Upper lobe of left lung (tissue), 6 donors: ENCODE results near the gene ENOX1. TPM values are rescaled to one million over a fixed set of nuclear protein-coding genes. Genes with fewer than 3 reads are reported as not detected.

Source experiments
- ATAC-seq, 2 donors: fragments of 200-7000 bp; cut with Tn5 transposase; one replicate each; pipeline ENCODE4 v1.9.1; 2022; ENCODE audit warnings: mild to moderate bottlenecking in 2 of 2, moderate library complexity in 2 of 2; ENCODE audit not compliant: low FRiP score in 2 of 2
- DNase-seq, 2 donors: peaks; one replicate each; pipeline ENCODE4 v3.0.0-alpha.2; 2019 to 2020
- H3K27ac ChIP-seq, 4 donors: fragments of 200-600 bp; sonication (generic); one replicate each; pipeline ENCODE4 v1.5.1; 2016 to 2019
- H3K27me3 ChIP-seq, 4 donors: fragments of 200-600 bp; sonication (generic); one replicate each; pipeline ENCODE4 v1.5.1; 2017 to 2019
- H3K36me3 ChIP-seq, 4 donors: fragments of 200-600 bp; sonication (generic); one replicate each; pipeline ENCODE4 v1.5.1; 2016 to 2019
- H3K4me1 ChIP-seq, 4 donors: fragments of 200-600 bp; sonication (generic); one replicate each; pipeline ENCODE4 v1.5.1; 2018 to 2019
- H3K4me3 ChIP-seq, 4 donors: fragments of 200-600 bp; sonication (generic); one replicate each; pipeline ENCODE4 v1.5.1; 2017 to 2019; ENCODE audit warnings: mild to moderate bottlenecking in 2 of 4, moderate library complexity in 1 of 4
- H3K9me3 ChIP-seq, 4 donors: fragments of 200-600 bp; sonication (generic); one replicate each; pipeline ENCODE4 v1.5.1; 2018 to 2019
- EP300 ChIP-seq, 4 donors: sonication (generic); formaldehyde crosslinking; IDR thresholded peaks; one replicate each; pipeline ENCODE4 v1.5.1; 2017; ENCODE audit warnings: antibody characterized with exemption in 4 of 4, control low read depth in 2 of 4
- POLR2A ChIP-seq, 4 donors: fragments of 450-650 bp; IDR thresholded peaks; one replicate each; pipeline ENCODE4 v1.5.1; 2016 to 2017; ENCODE audit warnings: antibody characterized with exemption in 4 of 4, mild to moderate bottlenecking in 2 of 4
- POLR2AphosphoS5 ChIP-seq, 2 donors: sonication (generic); formaldehyde crosslinking; IDR thresholded peaks; one replicate each; pipeline ENCODE4 v1.5.1; 2017; ENCODE audit warnings: antibody characterized with exemption in 2 of 2
- WGBS, 2 donors: methylation state at CpG; one replicate each; pipeline ENCODE4 v1.1.5; 2017 to 2018; 5-methylcytosine and 5-hydroxymethylcytosine counted together
- total RNA-seq, 6 donors: library from RNA; depleted of rRNA in 4 of 6; stranded (reverse); fragments of >200 nt in 4 of 6; gene quantifications; one replicate each; pipeline versions ENCODE4 v1.1.0 to v1.2.1, GENCODE V29; 2016 to 2021
- TF ChIP-seq, protein P1 (sequence below), 6 experiments: fragments of 450-650 bp in 4 of 6; fragments of 200-600 bp in 2 of 6; sonication (generic) in 2 of 6; IDR thresholded peaks; one replicate each; pipeline ENCODE4 v1.5.1; 2016 to 2019; ENCODE audit warnings: antibody characterized with exemption in 6 of 6
- donor health status: DM: no; HTN: no; CAD: no; lungs with moderate emphysema.
- donor health status: DM: no; HTN: yes; CAD: no; lungs with severe emphysema.

ENOX1 gene
- total RNA-seq, 6 donors from 2014 or later = 0.20 to 1.0 (median 0.46) TPM; not detected in 2

DNA sequence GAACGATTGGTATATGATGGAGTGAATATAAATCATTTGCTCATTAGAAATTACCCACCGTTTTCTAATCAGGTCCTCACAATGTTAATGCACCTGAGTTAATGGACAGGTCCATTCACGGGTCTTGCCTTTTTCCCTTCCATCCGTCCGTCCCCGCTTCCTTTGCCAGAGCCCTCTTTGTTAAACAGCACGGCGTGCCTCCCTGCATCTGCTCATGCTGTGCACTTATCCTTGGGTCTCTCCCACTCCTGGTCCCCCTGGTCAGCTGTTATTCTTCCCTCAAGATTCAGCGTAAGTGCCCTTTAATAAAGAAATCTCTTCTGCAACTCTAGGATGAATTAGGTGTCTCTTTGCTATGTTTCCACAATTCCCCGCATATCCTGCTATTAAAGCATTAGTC, 438.9 kb downstream of the ENOX1 start:
- no peaks in the 10 kb centered on the region for H3K4me1 ChIP-seq
- ATAC-seq (no peak), DNase-seq (no peak)
- TF ChIP-seq EP300 (IDR thresholded peaks at IDR 0.05) (no peak), POLR2AphosphoS5 (IDR thresholded peaks at IDR 0.05) (no peak), POLR2A (IDR thresholded peaks at IDR 0.05) (no peak)
- TF ChIP-seq, protein P1, sequence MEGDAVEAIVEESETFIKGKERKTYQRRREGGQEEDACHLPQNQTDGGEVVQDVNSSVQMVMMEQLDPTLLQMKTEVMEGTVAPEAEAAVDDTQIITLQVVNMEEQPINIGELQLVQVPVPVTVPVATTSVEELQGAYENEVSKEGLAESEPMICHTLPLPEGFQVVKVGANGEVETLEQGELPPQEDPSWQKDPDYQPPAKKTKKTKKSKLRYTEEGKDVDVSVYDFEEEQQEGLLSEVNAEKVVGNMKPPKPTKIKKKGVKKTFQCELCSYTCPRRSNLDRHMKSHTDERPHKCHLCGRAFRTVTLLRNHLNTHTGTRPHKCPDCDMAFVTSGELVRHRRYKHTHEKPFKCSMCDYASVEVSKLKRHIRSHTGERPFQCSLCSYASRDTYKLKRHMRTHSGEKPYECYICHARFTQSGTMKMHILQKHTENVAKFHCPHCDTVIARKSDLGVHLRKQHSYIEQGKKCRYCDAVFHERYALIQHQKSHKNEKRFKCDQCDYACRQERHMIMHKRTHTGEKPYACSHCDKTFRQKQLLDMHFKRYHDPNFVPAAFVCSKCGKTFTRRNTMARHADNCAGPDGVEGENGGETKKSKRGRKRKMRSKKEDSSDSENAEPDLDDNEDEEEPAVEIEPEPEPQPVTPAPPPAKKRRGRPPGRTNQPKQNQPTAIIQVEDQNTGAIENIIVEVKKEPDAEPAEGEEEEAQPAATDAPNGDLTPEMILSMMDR (IDR thresholded peaks at IDR 0.05) = no peak
- H3K4me3 ChIP-seq = no peak overlapping the region
- no peaks in the 10 kb centered on the region for H3K27me3 ChIP-seq
- 82 to 83% methylated on average over 10 of the region's 10 CpGs for WGBS, 2 donors
- H3K27ac ChIP-seq = no peak overlapping the region
- H3K36me3 ChIP-seq = no peaks in the 10 kb centered on the region
- no peaks in the 10 kb centered on the region for H3K9me3 ChIP-seq

DNA sequence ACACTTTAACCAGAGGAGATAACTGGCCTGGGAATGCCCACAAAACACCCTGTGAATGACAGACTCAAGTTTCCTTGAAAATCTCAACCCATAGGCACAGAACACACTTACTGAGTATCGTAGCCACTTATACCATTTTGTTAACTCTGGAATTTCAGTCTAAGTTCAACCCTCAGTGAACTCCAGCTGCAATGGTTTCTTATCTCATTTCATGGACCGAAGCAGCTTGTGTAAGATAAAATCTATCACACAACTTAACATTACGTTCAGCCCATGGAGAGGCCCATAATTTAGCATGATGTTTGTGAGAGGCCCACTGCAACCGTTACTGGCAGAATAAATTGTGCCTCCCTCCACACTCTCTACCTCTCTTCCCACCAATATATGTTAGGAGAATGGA, 440.3 kb downstream of the ENOX1 start:
- no peak for TF ChIP-seq EP300 (IDR thresholded peaks at IDR 0.05)
- no peak for TF ChIP-seq POLR2AphosphoS5 (IDR thresholded peaks at IDR 0.05)
- TF ChIP-seq, protein P1 (IDR thresholded peaks at IDR 0.05) = no peak
- no peak for TF ChIP-seq POLR2A (IDR thresholded peaks at IDR 0.05)
- WGBS, 2 donors = 56 to 57% methylated on average over 4 of the region's 4 CpGs
- DNase-seq (no peak), ATAC-seq (no peak)
- H3K27me3 ChIP-seq = no peaks in the 10 kb centered on the region
- H3K36me3 ChIP-seq = no peaks in the 10 kb centered on the region
- no peaks in the 10 kb centered on the region for H3K9me3 ChIP-seq
- no peak overlapping the region for H3K27ac ChIP-seq
- H3K4me1 ChIP-seq = no peaks in the 10 kb centered on the region
- H3K4me3 ChIP-seq = no peak overlapping the region

DNA sequence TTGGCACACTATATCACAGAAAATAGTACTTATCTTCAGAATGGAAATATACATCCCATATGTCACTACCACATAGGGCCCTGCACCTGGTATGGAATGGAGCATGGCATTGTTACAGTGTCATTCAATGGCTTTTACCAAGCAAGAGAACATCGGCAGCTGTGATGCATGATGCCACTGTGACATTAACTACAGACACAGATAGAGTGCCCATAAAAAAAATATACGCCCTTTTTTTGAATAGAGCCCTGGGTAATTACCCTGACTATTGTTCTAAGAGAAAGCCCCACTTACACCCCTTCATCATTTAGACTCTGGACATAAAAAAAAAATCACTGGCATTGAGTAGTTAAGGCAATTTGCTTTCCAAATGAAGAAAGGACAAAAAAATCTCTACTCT, 443.1 kb downstream of the ENOX1 start:
- H3K27ac ChIP-seq = no peak overlapping the region
- H3K36me3 ChIP-seq = no peaks in the 10 kb centered on the region
- no peak for DNase-seq
- no peak overlapping the region for H3K4me3 ChIP-seq
- H3K27me3 ChIP-seq = no peaks in the 10 kb centered on the region
- 89 to 100% methylated on average over 2 of the region's 2 CpGs for WGBS, 2 donors
- TF ChIP-seq POLR2A (IDR thresholded peaks at IDR 0.05) (no peak), EP300 (IDR thresholded peaks at IDR 0.05) (no peak), POLR2AphosphoS5 (IDR thresholded peaks at IDR 0.05) (no peak)
- TF ChIP-seq, protein P1 (IDR thresholded peaks at IDR 0.05) = no peak
- H3K4me1 ChIP-seq = no peaks in the 10 kb centered on the region
- no peaks in the 10 kb centered on the region for H3K9me3 ChIP-seq
- no peak for ATAC-seq

DNA sequence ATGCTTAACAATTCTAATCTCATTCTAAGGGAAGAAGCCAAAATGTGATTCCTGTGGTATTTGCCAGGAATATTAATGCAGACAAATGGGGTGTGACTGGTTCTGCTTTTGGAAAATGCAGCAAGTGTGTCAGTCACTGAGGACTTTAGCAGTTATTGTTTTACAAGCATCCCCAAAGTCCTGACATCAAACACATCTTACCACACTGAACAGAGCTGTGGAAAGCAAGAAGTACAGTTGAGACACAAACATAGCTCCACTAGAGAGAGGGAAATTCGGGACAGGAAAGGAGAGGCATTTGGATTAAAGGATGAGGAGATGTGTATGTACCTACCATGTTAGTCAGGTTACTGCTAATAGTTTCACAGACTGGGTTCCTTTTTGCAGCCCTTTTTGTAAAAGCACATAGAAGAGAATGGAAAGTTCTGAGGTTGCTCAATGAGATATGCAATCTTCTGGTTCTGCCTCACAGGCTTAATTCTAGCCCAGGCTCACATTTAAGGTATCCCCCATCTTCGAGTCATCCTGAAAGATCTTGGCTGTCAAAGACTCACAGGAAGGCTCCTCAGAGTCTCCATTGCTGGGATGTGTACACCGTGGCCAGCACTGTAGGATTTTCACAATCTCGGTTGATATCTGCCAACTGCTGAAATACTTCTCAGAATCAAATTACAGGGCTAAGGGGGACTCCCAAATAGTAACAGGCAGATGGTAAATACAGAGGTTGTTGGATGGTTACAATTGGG, 446.8 kb downstream of the ENOX1 start:
- DNase-seq (no peak), ATAC-seq (no peak)
- H3K36me3 ChIP-seq = no peaks in the 10 kb centered on the region
- no peaks in the 10 kb centered on the region for H3K9me3 ChIP-seq
- H3K4me3 ChIP-seq = no peak overlapping the region
- WGBS, 2 donors = 78 to 80% methylated on average over 4 of the region's 4 CpGs
- no peaks in the 10 kb centered on the region for H3K4me1 ChIP-seq
- TF ChIP-seq, protein P1 (IDR thresholded peaks at IDR 0.05) = no peak
- no peak for TF ChIP-seq POLR2AphosphoS5 (IDR thresholded peaks at IDR 0.05)
- TF ChIP-seq POLR2A (IDR thresholded peaks at IDR 0.05) = no peak
- no peak for TF ChIP-seq EP300 (IDR thresholded peaks at IDR 0.05)
- no peaks in the 10 kb centered on the region for H3K27me3 ChIP-seq
- H3K27ac ChIP-seq = no peak overlapping the region
